A673 (cell line): Measurements from ENCODE around the gene GOLGA6D. TPM values are rescaled to one million over a fixed set of nuclear protein-coding genes. Genes with fewer than 3 reads are reported as not detected.
"Not testable (repeated sequence)": the region's sequence is repeated elsewhere in the genome, so short reads cannot be mapped to it uniquely, and the experiment has no call there.

ENCODE experiments used
- BruUV-seq: library from RNA; stranded (reverse); fragments of 400-500 nt; replicated peaks from 2 replicates; lab custom pipeline; 2021; lab: Mats Ljungman, UMichigan
- CTCF ChIA-PET: fragments of 300-600 bp; sonication (Branson Sonifier 250); formaldehyde crosslinking; loops from one replicate; lab custom pipeline; 2022; ENCODE audit warnings: antibody characterized with exemption; lab: Charles Lee
- POLR2A ChIA-PET: fragments of 300-600 bp; sonication (Branson Sonifier 250); formaldehyde crosslinking; loops from one replicate; lab custom pipeline; 2022; ENCODE audit warnings: antibody characterized with exemption; ENCODE audit not compliant: low non-redundant PET; lab: Charles Lee
- DNase-seq: peaks from one replicate; pipeline ENCODE4 v3.0.0-alpha.2; 2015; ENCODE audit warnings: low spot score
- H3K27ac ChIP-seq: fragments of 200-600 bp; sonication (generic); 2 replicates; pipeline ENCODE4 v1.5.1; 2016; ENCODE audit warnings: mixed run types, low read depth, mild to moderate bottlenecking, mixed read lengths, antibody characterized with exemption, low read length; ENCODE audit not compliant: poor library complexity, severe bottlenecking
- H3K27me3 ChIP-seq: fragments of 200-600 bp; sonication (generic); replicated peaks from 2 replicates; pipeline ENCODE4 v1.6.1; 2017; ENCODE audit warnings: mixed run types, low read depth, mild to moderate bottlenecking, mixed read lengths, antibody characterized with exemption, low read length; ENCODE audit not compliant: insufficient read depth, poor library complexity
- H3K36me3 ChIP-seq: fragments of 200-600 bp; sonication (generic); 2 replicates; pipeline ENCODE4 v1.6.1; 2016; ENCODE audit warnings: mixed run types, mild to moderate bottlenecking, mixed read lengths, antibody characterized with exemption, low read length; ENCODE audit not compliant: insufficient read depth, poor library complexity, severe bottlenecking
- H3K4me1 ChIP-seq: fragments of 200-600 bp; sonication (generic); 2 replicates; pipeline ENCODE4 v1.6.1; 2017; ENCODE audit warnings: mixed run types, mild to moderate bottlenecking, mixed read lengths, antibody characterized with exemption, low read length; ENCODE audit not compliant: insufficient read depth, poor library complexity, severe bottlenecking
- H3K4me3 ChIP-seq: fragments of 200-600 bp; sonication (generic); 2 replicates; pipeline ENCODE4 v1.5.1; 2016; ENCODE audit warnings: low read depth, mixed run types, mild to moderate bottlenecking, mixed read lengths, low read length; ENCODE audit not compliant: poor library complexity, severe bottlenecking
- H3K9me3 ChIP-seq: fragments of 200-600 bp; sonication (generic); 2 replicates; pipeline ENCODE4 v1.6.1; 2016; ENCODE audit warnings: mixed run types, low read depth, mild to moderate bottlenecking, mixed read lengths, antibody characterized with exemption, low read length; ENCODE audit not compliant: poor library complexity, severe bottlenecking
- EZH2 ChIP-seq: fragments of 200-600 bp; sonication (generic); IDR thresholded peaks from 2 replicates; pipeline ENCODE4 v1.6.1; 2017; ENCODE audit warnings: borderline replicate concordance, low read depth, mild to moderate bottlenecking, mixed read lengths, antibody characterized with exemption, low read length; ENCODE audit not compliant: poor library complexity, severe bottlenecking
- intact Hi-C: fragments of 100-400 bp; cut with micrococcal nuclease; formaldehyde crosslinking; loops from one replicate; pipeline ENCODE4 v1.10.0; 2022; ENCODE audit not compliant: unreplicated experiment
- total RNA-seq: library from RNA; stranded (reverse); gene quantifications from 2 replicates; pipeline ENCODE4 v1.2.3, GENCODE V29; 2021
- TF ChIP-seq, protein P1 (sequence below): fragments of 300-800, 200-600 bp; sonication (generic); conservative IDR thresholded peaks from 2 replicates; pipeline ENCODE4 v1.5.1; 2017; ENCODE audit warnings: low read depth, mild to moderate bottlenecking, antibody characterized with exemption, low read length, moderate library complexity, mixed read lengths

Gene GOLGA6D
- total RNA-seq, 1 experiment from 2014 or later: not detected

GRCh38 chr15:75328493-75329314, 46.1 kb downstream of the GOLGA6D start:
- no peak for TF ChIP-seq EZH2
- TF ChIP-seq, protein P1, sequence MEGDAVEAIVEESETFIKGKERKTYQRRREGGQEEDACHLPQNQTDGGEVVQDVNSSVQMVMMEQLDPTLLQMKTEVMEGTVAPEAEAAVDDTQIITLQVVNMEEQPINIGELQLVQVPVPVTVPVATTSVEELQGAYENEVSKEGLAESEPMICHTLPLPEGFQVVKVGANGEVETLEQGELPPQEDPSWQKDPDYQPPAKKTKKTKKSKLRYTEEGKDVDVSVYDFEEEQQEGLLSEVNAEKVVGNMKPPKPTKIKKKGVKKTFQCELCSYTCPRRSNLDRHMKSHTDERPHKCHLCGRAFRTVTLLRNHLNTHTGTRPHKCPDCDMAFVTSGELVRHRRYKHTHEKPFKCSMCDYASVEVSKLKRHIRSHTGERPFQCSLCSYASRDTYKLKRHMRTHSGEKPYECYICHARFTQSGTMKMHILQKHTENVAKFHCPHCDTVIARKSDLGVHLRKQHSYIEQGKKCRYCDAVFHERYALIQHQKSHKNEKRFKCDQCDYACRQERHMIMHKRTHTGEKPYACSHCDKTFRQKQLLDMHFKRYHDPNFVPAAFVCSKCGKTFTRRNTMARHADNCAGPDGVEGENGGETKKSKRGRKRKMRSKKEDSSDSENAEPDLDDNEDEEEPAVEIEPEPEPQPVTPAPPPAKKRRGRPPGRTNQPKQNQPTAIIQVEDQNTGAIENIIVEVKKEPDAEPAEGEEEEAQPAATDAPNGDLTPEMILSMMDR: no peak
- POLR2A ChIA-PET: no interaction called here
- CTCF ChIA-PET: no interaction called here
- no peaks in the 10 kb centered on the region for H3K27me3 ChIP-seq
- H3K9me3 ChIP-seq: no peaks in the 10 kb centered on the region
- H3K27ac ChIP-seq: no peak overlapping the region
- H3K4me3 ChIP-seq: no peak overlapping the region
- no peaks in the 10 kb centered on the region for H3K4me1 ChIP-seq
- intact Hi-C loops: no loop called here
- no peak for DNase-seq
- BruUV-seq: no TSS peak
- no peaks in the 10 kb centered on the region for H3K36me3 ChIP-seq

GRCh38 chr15:75329571-75329970, 46.9 kb downstream of the GOLGA6D start:
- no peak for TF ChIP-seq EZH2
- TF ChIP-seq, protein P1: no peak
- no peaks in the 10 kb centered on the region for H3K4me1 ChIP-seq
- ChIA-PET POLR2A (no interaction called here), CTCF (interaction anchor here (0.7 kb wide), 1 partner anchor 124 kb away, joined by 4 read pairs; no protein-coding TSS in a partner anchor)
- intact Hi-C loops: no loop called here
- no peak overlapping the region for H3K4me3 ChIP-seq
- no peak for DNase-seq
- H3K9me3 ChIP-seq: no peaks in the 10 kb centered on the region
- no TSS peak for BruUV-seq
- no peak overlapping the region for H3K27ac ChIP-seq
- H3K27me3 ChIP-seq: no peaks in the 10 kb centered on the region
- H3K36me3 ChIP-seq: no peaks in the 10 kb centered on the region

DNA sequence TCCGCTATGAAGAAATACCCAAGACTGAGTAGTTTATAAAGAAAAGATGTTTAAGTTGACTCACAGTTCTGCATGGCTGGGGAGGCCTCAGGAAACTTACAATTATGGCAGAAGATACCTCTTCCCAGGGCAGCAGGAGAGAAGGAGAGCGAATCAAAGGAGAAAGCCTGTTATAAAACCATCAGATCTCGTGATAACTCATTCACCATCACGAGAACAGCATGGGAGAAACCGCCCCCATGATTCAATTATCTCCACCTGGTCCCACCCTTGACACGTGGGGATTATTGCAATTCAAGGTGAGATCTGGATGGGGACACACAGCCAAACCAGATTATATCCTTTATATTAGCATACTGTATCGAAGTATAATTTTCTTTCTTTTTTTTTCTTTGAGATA, 49.5 kb downstream of the GOLGA6D start:
- H3K36me3 ChIP-seq, H3K27me3 ChIP-seq, DNase-seq, CTCF ChIA-PET, H3K9me3 ChIP-seq, POLR2A ChIA-PET, H3K27ac ChIP-seq, BruUV-seq, H3K4me3 ChIP-seq, intact Hi-C loops: not testable (repeated sequence)
- peaks cover 11% of the 10 kb centered on the region for H3K4me1 ChIP-seq

DNA sequence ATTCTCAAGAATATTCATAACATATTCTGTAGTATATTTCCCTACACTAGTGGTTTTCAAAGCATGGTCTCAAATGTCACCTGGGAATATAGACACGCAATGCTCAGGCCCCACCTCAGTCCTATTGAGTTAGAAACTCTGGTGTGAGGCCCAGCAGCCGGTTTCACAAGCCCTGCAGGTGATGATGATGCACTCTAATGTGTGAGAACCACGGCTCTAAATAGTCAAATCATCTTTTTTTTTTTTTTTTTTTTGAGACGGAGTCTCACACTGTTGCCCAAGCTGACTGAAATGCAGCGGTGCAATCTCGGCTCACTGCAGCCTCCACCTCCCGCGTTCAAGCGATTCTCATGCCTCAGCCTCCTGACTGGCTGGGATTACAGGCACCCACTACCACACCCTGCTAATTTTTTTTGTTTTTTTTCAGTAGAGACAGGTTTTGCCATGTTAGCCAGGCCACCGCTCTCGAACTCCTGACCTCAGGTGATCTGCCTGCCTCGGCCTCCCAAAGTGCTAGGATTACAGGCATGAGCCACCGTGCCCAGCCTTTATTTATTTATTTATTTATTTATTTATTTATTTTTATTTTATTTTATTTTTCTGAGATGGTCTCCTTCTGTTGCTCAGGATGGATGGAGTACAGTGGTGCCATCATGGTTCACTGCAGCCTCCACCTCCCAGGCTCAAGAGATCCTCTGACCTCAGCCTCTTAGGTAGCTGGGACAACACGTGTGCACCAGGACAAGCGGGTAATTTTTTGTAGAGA, 51.2 kb downstream of the GOLGA6D start:
- CTCF ChIA-PET: interaction anchor here (0.5 kb wide), 1 partner anchor 312 kb away, joined by 8 read pairs; no protein-coding TSS in a partner anchor
- DNase-seq, BruUV-seq, POLR2A ChIA-PET, H3K4me3 ChIP-seq, H3K36me3 ChIP-seq, H3K9me3 ChIP-seq, H3K27ac ChIP-seq, H3K27me3 ChIP-seq, intact Hi-C loops: not testable (repeated sequence)
- H3K4me1 ChIP-seq: peaks cover 12% of the 10 kb centered on the region
